AML-193 (cell line): ENCODE results near the gene RBFOX2.

Source experiments
- DNase-seq, 2 experiments: peaks; one replicate each; lab custom pipeline; 2025; lab: John Stamatoyannopoulos, UW

Gene RBFOX2

DNA sequence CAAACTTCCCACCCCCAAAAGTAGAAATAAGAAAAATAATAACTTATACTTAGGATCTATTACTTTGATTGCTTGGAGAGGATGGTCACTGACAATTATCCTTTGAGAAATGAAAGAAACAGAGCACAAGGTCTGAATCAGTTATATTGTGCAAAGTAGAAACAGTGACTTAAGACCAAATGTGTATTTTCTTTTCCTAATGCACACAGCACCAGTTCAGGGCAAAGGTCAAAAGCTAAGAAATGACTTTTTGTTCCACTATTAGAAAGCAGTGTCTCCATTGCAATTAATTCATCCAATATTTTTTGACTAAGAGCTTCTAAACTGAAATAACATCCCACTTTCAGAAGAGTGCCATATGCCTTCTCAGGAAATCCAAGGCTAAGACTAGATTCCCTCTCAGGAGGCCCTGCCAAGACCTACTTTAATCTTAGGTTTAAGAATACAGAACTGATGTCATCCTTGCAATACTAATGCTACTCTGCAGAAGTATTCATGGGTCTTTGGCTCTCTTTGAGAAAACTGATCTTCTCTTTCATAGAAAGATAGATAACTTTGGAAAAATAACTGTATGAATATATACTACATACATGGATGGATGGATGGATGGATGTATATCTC, 164.0 kb downstream of the RBFOX2 start:
- DNase-seq: no peak

DNA sequence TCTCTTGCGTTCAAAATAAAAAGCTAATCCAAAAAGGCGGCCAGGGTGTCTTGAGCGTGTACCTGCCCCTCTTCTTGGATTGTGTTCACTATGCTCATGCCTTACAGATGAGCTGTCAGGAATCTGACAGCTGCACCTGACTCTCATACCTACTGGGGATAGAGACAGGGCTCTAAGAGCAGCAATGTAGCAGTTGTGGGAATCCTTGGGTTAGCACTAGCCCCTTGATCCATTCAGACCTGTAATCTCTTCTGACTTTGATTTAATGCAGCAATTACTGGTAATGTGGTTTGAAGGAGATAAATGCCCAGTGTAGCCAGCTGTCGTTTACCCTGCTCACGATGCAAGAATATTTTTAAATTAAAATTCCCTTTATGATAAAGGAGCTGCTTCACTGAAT, 165.2 kb downstream of the RBFOX2 start:
- no peak for DNase-seq

GRCh38 chr22:35862697-35863096, 165.9 kb downstream of the RBFOX2 start:
- no peak for DNase-seq

DNA sequence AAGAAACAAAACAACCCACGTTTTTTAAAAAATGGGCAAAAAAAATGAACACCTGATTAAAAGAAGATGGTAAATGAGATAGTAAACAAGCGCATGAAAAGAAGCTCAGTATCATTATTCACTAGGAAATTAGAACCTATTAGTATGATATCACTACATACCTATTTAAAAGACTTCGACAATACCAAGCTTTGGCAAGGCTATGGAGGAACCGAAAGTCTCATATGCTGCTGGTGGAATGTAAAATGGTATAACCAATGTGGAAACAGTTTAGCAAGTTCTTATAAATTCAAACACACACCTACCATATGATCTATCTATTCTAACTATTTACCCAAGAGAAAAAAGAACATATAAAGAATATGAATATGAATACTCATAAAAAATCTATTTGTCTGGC, 167.2 kb downstream of the RBFOX2 start:
- DNase-seq: no peak

- DNase-seq: no peak
Measured at GRCh38 chr22:35860837-35861236, 167.8 kb downstream of the RBFOX2 start.

- DNase-seq: no peak
Measured at GRCh38 chr22:35860087-35860733, 168.4 kb downstream of the RBFOX2 start.

- DNase-seq: no peak
Measured at GRCh38 chr22:35854334-35854733, 174.3 kb downstream of the RBFOX2 start.

DNA sequence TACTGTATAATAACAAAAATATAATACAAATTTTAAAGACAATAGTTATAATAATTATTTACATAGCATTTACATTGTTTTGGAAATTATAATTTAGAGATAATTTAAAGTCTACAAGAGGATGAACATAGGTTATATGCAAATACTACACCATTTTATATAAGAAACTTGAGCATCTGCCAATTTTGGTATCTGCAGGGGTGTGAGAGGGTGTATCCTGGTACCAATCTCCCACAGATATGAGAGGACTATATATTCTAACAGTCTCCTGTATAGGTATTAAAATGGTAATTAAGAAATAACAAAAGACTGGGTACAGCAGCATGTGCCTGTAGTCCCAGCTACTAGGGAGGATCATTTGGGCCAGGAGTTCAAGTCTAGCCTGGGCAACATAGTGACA, 176.5 kb downstream of the RBFOX2 start:
- no peak for DNase-seq

GRCh38 chr22:35850831-35851230, 177.8 kb downstream of the RBFOX2 start:
- no peak for DNase-seq

DNA sequence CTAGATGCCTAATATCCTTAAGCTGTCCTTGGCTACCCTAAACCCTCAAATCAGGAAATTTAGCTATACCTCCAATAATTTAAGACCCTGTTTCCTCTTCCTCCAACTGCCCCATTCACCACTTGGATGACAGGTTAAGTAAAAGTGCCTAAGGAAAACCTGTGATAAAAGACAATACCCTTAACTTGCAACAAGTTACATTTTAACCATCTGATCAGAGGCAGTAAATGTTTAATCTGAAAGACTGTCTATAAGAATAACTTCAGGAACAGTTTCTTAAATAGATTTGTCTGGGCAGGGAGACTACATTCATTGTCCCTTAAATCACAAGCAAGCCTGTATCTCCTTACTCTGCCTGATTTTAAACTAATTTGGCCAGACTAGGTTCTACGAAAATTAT, 181.8 kb downstream of the RBFOX2 start:
- no peak for DNase-seq

DNA sequence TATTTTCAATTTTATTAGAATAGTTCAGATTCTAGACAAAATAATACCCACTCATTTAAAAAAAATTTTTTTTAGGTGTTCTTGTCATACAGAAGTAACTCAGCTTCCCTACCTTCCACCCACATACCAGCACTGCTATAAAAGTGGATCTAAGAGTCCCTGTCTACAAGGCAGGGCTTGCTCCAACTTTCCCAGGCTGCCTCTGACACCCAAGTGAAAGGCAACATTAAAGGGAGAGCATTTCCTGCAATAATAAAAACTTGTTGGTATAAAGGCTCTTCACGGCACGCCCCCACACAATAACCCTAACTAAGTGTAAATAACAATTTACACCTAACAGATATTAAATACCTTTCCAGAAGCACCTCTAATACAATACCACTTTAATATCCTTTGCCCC, 183.7 kb downstream of the RBFOX2 start:
- no peak for DNase-seq

DNA sequence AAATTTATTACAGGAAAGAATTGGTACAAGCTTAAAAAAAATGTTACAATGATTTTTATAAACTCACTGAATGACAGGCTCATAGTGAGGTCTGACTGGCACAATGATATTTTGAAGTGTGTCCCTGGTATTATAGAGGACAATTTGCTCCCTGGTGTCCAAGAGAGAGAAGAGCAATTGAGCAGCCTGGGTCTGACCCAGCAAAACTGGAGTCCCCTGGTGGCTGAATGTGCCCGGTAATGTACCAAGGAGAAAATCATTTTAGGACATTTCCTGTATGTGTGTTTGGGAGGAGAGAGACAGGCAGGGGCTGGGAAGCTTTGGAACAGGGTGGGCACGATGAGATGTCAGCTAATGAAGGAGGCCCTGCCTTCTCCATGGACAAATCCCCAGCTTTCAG, 185.7 kb downstream of the RBFOX2 start:
- DNase-seq: peak; percentile 43 to 46

- no peak for DNase-seq
Measured at GRCh38 chr22:35842519-35842913, 186.1 kb downstream of the RBFOX2 start.

- no peak for DNase-seq
Measured at GRCh38 chr22:35841907-35842518, 186.6 kb downstream of the RBFOX2 start.

DNA sequence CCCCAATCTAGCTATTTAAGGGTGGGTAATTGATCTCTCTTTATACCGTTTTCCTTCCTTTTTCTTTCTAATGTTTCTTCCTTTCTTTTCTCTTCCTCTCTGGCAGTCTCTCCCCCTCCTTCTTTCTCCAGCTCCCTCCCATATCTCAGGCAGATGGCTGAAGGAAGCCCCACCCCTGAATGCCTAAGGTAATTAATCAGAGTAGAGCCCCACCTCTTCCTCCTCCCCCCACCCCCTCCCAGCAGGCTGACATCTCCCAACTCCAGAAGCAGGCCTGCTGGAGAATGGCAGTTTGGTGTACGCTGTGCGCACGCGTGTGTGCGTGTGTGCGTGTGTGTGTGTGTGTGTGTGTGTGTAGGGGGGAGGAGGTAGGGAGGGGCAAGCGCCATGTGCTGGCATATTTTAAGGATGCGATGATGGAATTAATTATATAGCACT, 188.3 kb downstream of the RBFOX2 start:
- no peak for DNase-seq

DNA sequence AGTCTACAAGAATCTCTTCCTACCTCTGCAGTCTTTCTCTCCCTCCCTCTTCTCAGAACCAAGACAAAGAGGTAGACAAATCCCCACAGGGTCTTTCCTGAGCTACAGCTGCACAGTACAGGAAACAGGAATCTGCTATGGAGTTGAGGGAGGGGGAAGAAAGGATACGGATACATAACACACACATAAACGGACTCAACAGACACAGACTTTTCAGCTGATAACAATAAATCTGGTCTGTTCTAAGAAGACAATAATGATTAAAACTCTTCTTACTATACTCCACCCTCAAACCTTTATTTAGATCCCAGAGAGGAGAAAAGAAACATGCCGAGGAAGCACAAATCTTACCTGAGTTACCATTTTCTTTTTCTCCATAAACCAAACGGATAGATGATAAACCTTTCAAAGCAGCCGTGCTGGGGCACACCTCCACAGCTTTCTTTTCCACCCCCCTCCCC, 188.8 kb downstream of the RBFOX2 start:
- DNase-seq: no peak

GRCh38 chr22:35838855-35839576, 189.6 kb downstream of the RBFOX2 start:
- DNase-seq: peak; percentile 61 to 68

GRCh38 chr22:35837101-35837727, 191.4 kb downstream of the RBFOX2 start:
- no peak for DNase-seq

DNA sequence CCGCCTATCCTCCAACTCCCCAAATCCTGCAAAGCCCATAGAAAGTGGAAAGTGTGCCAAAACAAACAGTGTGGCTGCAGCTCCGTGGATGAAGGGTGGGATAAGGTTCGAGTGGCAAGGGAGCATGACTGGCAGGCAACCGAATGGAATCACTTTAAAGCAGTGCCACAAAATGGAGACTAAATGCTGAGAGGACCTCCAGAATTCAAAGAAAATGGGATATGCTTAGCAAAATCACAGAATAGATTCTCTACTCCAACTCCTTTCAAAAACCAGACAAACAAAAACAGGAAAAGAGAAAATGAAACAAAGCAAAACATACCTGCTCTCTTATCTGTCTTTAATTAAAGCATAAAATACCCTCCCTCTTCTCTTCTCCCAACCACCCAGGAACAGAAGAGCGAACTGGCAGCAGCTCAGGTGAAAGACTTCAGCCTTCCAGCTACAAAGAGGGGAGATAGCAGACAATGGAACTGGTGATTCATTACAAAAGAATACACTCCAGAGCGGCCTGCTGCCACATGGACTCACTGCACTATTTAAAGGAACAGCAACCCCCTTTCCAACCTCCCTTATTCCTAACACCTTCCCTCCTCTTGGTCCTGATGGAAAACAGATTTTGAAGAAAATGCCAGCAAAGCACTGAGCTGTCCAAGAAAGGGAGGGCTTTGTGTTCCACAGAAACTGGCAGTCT, 192.5 kb downstream of the RBFOX2 start:
- no peak for DNase-seq

GRCh38 chr22:35835267-35835997, 193.2 kb downstream of the RBFOX2 start:
- DNase-seq: no peak

GRCh38 chr22:35834061-35834460, 194.6 kb downstream of the RBFOX2 start:
- peak; percentile 18 to 25 for DNase-seq
